ENCODE data around the gene WIZ.

GRCh38 chr19:15428956-15429824 lies 20.6 kb downstream of the WIZ start:
- no peak for TF ChIP-seq POLR2A (IDR thresholded peaks at IDR 0.05)
- TF ChIP-seq POLR2AphosphoS5 (IDR thresholded peaks at IDR 0.05): no peak

Data from prostate gland (tissue), 1 donor.